ENCODE results near the gene TRPM8. TPM values are rescaled to one million over a fixed set of nuclear protein-coding genes. Genes with fewer than 3 reads are reported as not detected.

Gene TRPM8
- total and polyA plus RNA-seq, 2 experiments from 2014 or later: 0.11 to 0.14 TPM

GRCh38 chr2:234046521-234046920 lies 129.3 kb downstream of the TRPM8 start (continued):
- TF ChIP-seq, protein P1, sequence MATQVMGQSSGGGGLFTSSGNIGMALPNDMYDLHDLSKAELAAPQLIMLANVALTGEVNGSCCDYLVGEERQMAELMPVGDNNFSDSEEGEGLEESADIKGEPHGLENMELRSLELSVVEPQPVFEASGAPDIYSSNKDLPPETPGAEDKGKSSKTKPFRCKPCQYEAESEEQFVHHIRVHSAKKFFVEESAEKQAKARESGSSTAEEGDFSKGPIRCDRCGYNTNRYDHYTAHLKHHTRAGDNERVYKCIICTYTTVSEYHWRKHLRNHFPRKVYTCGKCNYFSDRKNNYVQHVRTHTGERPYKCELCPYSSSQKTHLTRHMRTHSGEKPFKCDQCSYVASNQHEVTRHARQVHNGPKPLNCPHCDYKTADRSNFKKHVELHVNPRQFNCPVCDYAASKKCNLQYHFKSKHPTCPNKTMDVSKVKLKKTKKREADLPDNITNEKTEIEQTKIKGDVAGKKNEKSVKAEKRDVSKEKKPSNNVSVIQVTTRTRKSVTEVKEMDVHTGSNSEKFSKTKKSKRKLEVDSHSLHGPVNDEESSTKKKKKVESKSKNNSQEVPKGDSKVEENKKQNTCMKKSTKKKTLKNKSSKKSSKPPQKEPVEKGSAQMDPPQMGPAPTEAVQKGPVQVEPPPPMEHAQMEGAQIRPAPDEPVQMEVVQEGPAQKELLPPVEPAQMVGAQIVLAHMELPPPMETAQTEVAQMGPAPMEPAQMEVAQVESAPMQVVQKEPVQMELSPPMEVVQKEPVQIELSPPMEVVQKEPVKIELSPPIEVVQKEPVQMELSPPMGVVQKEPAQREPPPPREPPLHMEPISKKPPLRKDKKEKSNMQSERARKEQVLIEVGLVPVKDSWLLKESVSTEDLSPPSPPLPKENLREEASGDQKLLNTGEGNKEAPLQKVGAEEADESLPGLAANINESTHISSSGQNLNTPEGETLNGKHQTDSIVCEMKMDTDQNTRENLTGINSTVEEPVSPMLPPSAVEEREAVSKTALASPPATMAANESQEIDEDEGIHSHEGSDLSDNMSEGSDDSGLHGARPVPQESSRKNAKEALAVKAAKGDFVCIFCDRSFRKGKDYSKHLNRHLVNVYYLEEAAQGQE (IDR thresholded peaks at IDR 0.05; ENCODE audit: unreplicated experiment): no peak
- TF ChIP-seq EZH2 (IDR thresholded peaks at IDR 0.05; ENCODE audit: low read depth, unreplicated experiment) (no peak), ETS1 (IDR thresholded peaks at IDR 0.05) (no peak), ZNF331 (CRISPR knock-in tag; IDR thresholded peaks at IDR 0.05; ENCODE audit: low read depth) (no peak), ZNF114 (CRISPR knock-in tag; IDR thresholded peaks at IDR 0.05) (no peak)

GRCh38 chr2:234047361-234047760 lies 130.2 kb downstream of the TRPM8 start:
- Mint-ChIP-seq H3K4me1 (peaks cover 9% of the 10 kb centered on the region), H3K36me3 (ENCODE audit: low read depth) (no peaks in the 10 kb centered on the region), H3K27ac (no peak overlapping the region), H3K27me3 (ENCODE audit: insufficient read depth, low read depth, poor library complexity) (no peaks in the 10 kb centered on the region), H3K9me3 (no peaks in the 10 kb centered on the region), H3K4me3 (no peak overlapping the region)
- ATAC-seq: no peak
- no peak overlapping the region for H3K4me3 ChIP-seq
- H3K4me2 ChIP-seq: no peak overlapping the region
- no peak overlapping the region for H2AFZ ChIP-seq
- 0 out of 2 replicates have a peak, but pooled peaks cover 5% of the 10 kb centered on the region for H3K4me1 ChIP-seq (ENCODE audit: insufficient read depth)
- no peaks in the 10 kb centered on the region for H3K36me3 ChIP-seq (ENCODE audit: insufficient read depth)
- DNase-seq (ENCODE audit: low spot score): no peak
- H3K79me2 ChIP-seq (replicated peaks; ENCODE audit: insufficient read depth): no peaks in the 10 kb centered on the region
- 0 out of 2 replicates have a peak, but pooled peaks cover 12% of the 10 kb centered on the region for H3K9me2 ChIP-seq (ENCODE audit: insufficient read depth)
- H3K27me3 ChIP-seq (ENCODE audit: insufficient read depth): no peaks in the 10 kb centered on the region
- no peaks in the 10 kb centered on the region for H3F3A ChIP-seq (replicated peaks; ENCODE audit: low read depth)
- H3K27ac ChIP-seq (ENCODE audit: low read depth): no peak overlapping the region
- H4K20me1 ChIP-seq (replicated peaks; ENCODE audit: insufficient read depth): no peaks in the 10 kb centered on the region
- TF ChIP-seq POLR2AphosphoS5 (IDR thresholded peaks at IDR 0.05; ENCODE audit: low read depth) (no peak), JUNB (IDR thresholded peaks at IDR 0.05; ENCODE audit: unreplicated experiment) (no peak), ZNF114 (CRISPR knock-in tag; IDR thresholded peaks at IDR 0.05) (no peak), EZH2 (IDR thresholded peaks at IDR 0.05; ENCODE audit: low read depth, unreplicated experiment) (no peak), NANOG (IDR thresholded peaks at IDR 0.05; ENCODE audit: borderline replicate concordance) (no peak), CREB1 (CRISPR knock-in tag; IDR thresholded peaks at IDR 0.05; ENCODE audit: low read depth) (no peak), ZNF331 (CRISPR knock-in tag; IDR thresholded peaks at IDR 0.05; ENCODE audit: low read depth) (no peak), EZH2phosphoT487 (IDR thresholded peaks at IDR 0.05; ENCODE audit: unreplicated experiment) (no peak), ETS1 (IDR thresholded peaks at IDR 0.05) (no peak)
- TF ChIP-seq, protein P2, sequence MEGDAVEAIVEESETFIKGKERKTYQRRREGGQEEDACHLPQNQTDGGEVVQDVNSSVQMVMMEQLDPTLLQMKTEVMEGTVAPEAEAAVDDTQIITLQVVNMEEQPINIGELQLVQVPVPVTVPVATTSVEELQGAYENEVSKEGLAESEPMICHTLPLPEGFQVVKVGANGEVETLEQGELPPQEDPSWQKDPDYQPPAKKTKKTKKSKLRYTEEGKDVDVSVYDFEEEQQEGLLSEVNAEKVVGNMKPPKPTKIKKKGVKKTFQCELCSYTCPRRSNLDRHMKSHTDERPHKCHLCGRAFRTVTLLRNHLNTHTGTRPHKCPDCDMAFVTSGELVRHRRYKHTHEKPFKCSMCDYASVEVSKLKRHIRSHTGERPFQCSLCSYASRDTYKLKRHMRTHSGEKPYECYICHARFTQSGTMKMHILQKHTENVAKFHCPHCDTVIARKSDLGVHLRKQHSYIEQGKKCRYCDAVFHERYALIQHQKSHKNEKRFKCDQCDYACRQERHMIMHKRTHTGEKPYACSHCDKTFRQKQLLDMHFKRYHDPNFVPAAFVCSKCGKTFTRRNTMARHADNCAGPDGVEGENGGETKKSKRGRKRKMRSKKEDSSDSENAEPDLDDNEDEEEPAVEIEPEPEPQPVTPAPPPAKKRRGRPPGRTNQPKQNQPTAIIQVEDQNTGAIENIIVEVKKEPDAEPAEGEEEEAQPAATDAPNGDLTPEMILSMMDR (conservative IDR thresholded peaks at IDR 0.05; ENCODE audit: low read depth in 2 of 2): no peak
- TF ChIP-seq, protein P1 (IDR thresholded peaks at IDR 0.05; ENCODE audit: unreplicated experiment): no peak

All from GM23338 (cell line).